GM12875 (cell line): ENCODE data around the gene PLK4.
A peak's percentile ranks its signal among the peaks of the same experiment; 100 is the strongest.

Experiments used
- H3K4me3 ChIP-seq: one replicate; pipeline ENCODE4 v1.5.1; 2011; ENCODE audit warnings: low read depth, low read length, control low read depth
- TF ChIP-seq, protein P1 (sequence below): IDR thresholded peaks from 2 replicates; pipeline ENCODE4 v1.5.1; 2011; ENCODE audit warnings: low read depth, mild to moderate bottlenecking, control low read depth, inconsistent platforms, low read length, moderate library complexity, borderline replicate concordance; ENCODE audit not compliant: insufficient read depth

The PLK4 gene

DNA sequence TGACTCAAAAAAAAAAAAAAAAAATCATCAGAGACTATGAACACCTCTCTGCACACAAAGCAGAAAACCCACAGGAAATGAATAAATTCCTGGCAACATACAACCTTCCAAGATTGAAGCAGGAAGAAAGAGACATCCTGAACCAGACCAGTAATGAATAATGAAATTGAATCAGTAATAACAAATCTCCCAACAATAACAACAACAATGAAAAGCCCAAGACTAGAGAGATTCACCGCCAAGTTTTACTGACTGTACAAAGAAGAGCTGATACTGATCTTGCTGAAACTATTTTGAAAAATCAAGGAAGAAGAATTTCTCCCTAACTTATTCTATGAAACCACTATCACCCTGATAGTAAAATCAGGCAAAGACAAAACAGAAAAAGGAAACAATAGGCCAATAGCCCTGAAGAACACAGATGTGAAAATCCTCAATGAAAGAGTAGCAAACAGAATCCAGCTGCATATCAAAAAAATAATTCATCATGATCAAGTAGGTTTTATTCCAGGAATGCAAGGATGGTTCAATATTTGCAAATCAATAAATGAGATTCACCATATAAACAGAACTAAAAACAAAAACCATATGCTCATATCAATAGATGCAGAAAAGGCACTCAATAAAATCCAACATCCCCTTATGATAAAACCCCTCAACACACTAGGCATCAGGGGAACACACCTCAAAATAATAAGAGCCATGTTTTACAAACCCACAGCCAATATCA lies 31.0 kb upstream of the PLK4 start:
- TF ChIP-seq, protein P1, sequence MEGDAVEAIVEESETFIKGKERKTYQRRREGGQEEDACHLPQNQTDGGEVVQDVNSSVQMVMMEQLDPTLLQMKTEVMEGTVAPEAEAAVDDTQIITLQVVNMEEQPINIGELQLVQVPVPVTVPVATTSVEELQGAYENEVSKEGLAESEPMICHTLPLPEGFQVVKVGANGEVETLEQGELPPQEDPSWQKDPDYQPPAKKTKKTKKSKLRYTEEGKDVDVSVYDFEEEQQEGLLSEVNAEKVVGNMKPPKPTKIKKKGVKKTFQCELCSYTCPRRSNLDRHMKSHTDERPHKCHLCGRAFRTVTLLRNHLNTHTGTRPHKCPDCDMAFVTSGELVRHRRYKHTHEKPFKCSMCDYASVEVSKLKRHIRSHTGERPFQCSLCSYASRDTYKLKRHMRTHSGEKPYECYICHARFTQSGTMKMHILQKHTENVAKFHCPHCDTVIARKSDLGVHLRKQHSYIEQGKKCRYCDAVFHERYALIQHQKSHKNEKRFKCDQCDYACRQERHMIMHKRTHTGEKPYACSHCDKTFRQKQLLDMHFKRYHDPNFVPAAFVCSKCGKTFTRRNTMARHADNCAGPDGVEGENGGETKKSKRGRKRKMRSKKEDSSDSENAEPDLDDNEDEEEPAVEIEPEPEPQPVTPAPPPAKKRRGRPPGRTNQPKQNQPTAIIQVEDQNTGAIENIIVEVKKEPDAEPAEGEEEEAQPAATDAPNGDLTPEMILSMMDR = no peak
- no peak overlapping the region for H3K4me3 ChIP-seq

GRCh38 chr4:127852661-127853060 lies 28.0 kb upstream of the PLK4 start:
- H3K4me3 ChIP-seq = no peak overlapping the region
- TF ChIP-seq, protein P1 = no peak

- H3K4me3 ChIP-seq = no peak overlapping the region
- TF ChIP-seq, protein P1 = no peak
Measured at GRCh38 chr4:127856196-127856812, 24.4 kb upstream of the PLK4 start.

DNA sequence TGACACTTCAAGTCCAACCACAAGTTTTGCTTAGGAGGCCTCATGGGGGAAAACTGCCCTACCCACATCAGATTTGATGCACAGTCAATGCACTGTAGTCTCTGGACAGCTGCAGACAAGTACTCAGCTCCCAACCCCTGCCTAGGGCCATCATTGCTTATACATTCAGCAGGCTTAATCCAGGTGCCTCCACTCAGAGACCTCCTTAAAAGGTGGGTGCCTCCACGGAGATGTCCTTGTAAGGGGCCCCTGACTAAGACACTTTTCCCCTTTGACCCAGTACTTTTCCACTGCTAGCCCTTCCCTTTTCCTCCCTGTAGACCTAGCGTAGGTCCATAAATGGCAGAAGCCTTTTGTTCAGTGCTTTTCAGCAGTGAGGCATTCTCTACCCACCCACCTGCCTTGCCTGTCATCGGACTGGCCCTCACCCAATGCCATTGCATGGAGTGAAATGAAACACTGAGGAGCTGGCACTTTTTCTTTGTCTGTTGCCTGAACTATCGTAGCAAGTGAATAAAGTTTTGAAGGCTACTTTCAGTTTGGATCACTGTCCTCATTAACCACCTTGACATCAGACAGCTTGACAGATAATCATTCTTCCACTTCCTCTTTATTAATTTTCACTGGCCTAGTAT lies 23.8 kb upstream of the PLK4 start:
- H3K4me3 ChIP-seq = peak overlapping the region; percentile 27
- TF ChIP-seq, protein P1 = no peak

GRCh38 chr4:127857641-127858040 lies 23.1 kb upstream of the PLK4 start:
- H3K4me3 ChIP-seq = no peak overlapping the region
- TF ChIP-seq, protein P1 = no peak

DNA sequence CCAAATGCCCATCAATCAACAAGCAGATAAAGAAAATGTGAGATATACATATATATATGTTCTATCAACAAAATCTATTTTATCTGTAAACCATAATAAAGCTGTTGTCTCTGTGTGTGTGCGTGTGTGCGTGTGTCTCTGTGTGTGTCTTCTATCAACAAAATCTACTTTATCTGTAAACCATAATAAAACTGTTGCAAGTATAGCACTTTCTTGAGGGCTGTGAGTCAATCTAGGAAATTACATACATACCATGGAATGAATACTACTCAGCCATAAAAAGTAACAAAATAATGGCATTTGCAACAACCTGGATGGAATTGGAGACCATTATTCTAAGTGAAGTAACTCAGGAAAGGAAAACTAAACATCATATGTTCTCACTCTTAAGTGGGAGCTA lies 12.5 kb upstream of the PLK4 start:
- no peak overlapping the region for H3K4me3 ChIP-seq
- TF ChIP-seq, protein P1 = no peak
